ENCODE data around the gene IFNA7.
A peak's percentile ranks its signal among the peaks of the same experiment; 100 is the strongest.
"Not testable (repeated sequence)": the region's sequence is repeated elsewhere in the genome, so short reads cannot be mapped to it uniquely, and the experiment has no call there.

The IFNA7 gene

GRCh38 chr9:21202105-21202504, at the start of gene IFNA7:
TSS of gene IFNA7 (minus strand) at chr9:21202205. CDS start at chr9:21202165, 40 bp downstream.
- CTCF ChIA-PET; DNase-seq (ENCODE audit: extremely low spot score); POLR2A ChIA-PET: not testable (repeated sequence)

GRCh38 chr9:21251638-21252037, 49.6 kb upstream of the IFNA7 start:
- ChIA-PET POLR2A (no interaction called here), CTCF (interaction anchor here (1.4 kb wide), 1 partner anchor 12 kb away, joined by 3 read pairs; the partner anchor contains the start of gene IFNA14)
- TF ChIP-seq SUZ12 (IDR thresholded peaks at IDR 0.05): no peak
- TF ChIP-seq NFRKB (IDR thresholded peaks at IDR 0.05): no peak
- TF ChIP-seq BHLHE40 (IDR thresholded peaks at IDR 0.05; ENCODE audit: borderline replicate concordance): no peak
- no peak for TF ChIP-seq FOXK2 (IDR thresholded peaks at IDR 0.05)
- TF ChIP-seq SP1 (IDR thresholded peaks at IDR 0.05): no peak
- DNase-seq (ENCODE audit: extremely low spot score): no peak

GRCh38 chr9:21251190-21251589, 49.2 kb upstream of the IFNA7 start:
- CTCF ChIA-PET: no interaction called here
- TF ChIP-seq NFRKB (IDR thresholded peaks at IDR 0.05): no peak
- no peak for TF ChIP-seq L3MBTL2 (conservative IDR thresholded peaks at IDR 0.05)
- TF ChIP-seq FOXK2 (IDR thresholded peaks at IDR 0.05): no peak
- TF ChIP-seq SP1 (IDR thresholded peaks at IDR 0.05): no peak
- no peak for TF ChIP-seq ZNF384 (IDR thresholded peaks at IDR 0.05)
- no peak for TF ChIP-seq LEF1 (IDR thresholded peaks at IDR 0.05; ENCODE audit: borderline replicate concordance)
- TF ChIP-seq CTBP1 (IDR thresholded peaks at IDR 0.05; ENCODE audit: borderline replicate concordance): no peak
- no peak for DNase-seq (ENCODE audit: extremely low spot score)
- POLR2A ChIA-PET: no interaction called here

- ChIA-PET POLR2A (no interaction called here), CTCF (interaction anchor here (1.4 kb wide), 1 partner anchor 9 kb away, joined by 3 read pairs; no protein-coding TSS in a partner anchor)
- TF ChIP-seq ELF4 (IDR thresholded peaks at IDR 0.05): no peak
- TF ChIP-seq FOXM1 (IDR thresholded peaks at IDR 0.05; ENCODE audit: borderline replicate concordance): no peak
- no peak for TF ChIP-seq HDGF (IDR thresholded peaks at IDR 0.05; ENCODE audit: borderline replicate concordance)
- no peak for TF ChIP-seq SUZ12 (IDR thresholded peaks at IDR 0.05)
- no peak for DNase-seq (ENCODE audit: extremely low spot score)
Measured at GRCh38 chr9:21244836-21245235, 42.8 kb upstream of the IFNA7 start.

- ChIA-PET POLR2A (no interaction called here), CTCF (interaction anchor here (0.7 to 0.9 kb wide), 2 partner anchors 12 to 357 kb away, joined by 3 to 4 read pairs; no protein-coding TSS in a partner anchor)
- TF ChIP-seq PKNOX1 (IDR thresholded peaks at IDR 0.05): no peak
- TF ChIP-seq TARDBP (IDR thresholded peaks at IDR 0.05): no peak
- no peak for TF ChIP-seq ARNT (IDR thresholded peaks at IDR 0.05)
- no peak for TF ChIP-seq ELF4 (IDR thresholded peaks at IDR 0.05)
- TF ChIP-seq FOXA1 (IDR thresholded peaks at IDR 0.05): no peak
- TF ChIP-seq SP1 (IDR thresholded peaks at IDR 0.05): no peak
- no peak for TF ChIP-seq NFRKB (IDR thresholded peaks at IDR 0.05)
- no peak for TF ChIP-seq L3MBTL2 (conservative IDR thresholded peaks at IDR 0.05)
- no peak for TF ChIP-seq CTBP1 (IDR thresholded peaks at IDR 0.05; ENCODE audit: borderline replicate concordance)
- no peak for TF ChIP-seq FOXM1 (IDR thresholded peaks at IDR 0.05; ENCODE audit: borderline replicate concordance)
- no peak for DNase-seq (ENCODE audit: extremely low spot score)
Measured at GRCh38 chr9:21239911-21240310, 37.9 kb upstream of the IFNA7 start, which contains the start of gene IFNA14. TSS of gene IFNA14 (minus strand) at chr9:21240005. CDS start at chr9:21239935, 70 bp downstream.

GRCh38 chr9:21236360-21236714, 34.3 kb upstream of the IFNA7 start:
- CTCF ChIA-PET: interaction anchor here (0.8 to 1.5 kb wide), 5 partner anchors 9 to 558 kb away, joined by 3 to 4 read pairs (median 3); no protein-coding TSS in a partner anchor
- POLR2A ChIA-PET; DNase-seq (ENCODE audit: extremely low spot score): not testable (repeated sequence)

GRCh38 chr9:21235468-21236359, 33.7 kb upstream of the IFNA7 start:
- CTCF ChIA-PET: interaction anchor here (0.8 to 1.5 kb wide), 6 partner anchors 10 to 559 kb away, joined by 3 to 4 read pairs (median 3); no protein-coding TSS in a partner anchor
- POLR2A ChIA-PET: not testable (repeated sequence)
- peak; percentile 59 for DNase-seq (ENCODE audit: extremely low spot score)

- DNase-seq (ENCODE audit: extremely low spot score): no peak
- TF ChIP-seq L3MBTL2 (conservative IDR thresholded peaks at IDR 0.05) (no peak), NFRKB (IDR thresholded peaks at IDR 0.05) (no peak)
- ChIA-PET CTCF (no interaction called here), POLR2A (no interaction called here)
Measured at GRCh38 chr9:21234153-21234687, 32.2 kb upstream of the IFNA7 start.

- DNase-seq (ENCODE audit: extremely low spot score): no peak
- ChIA-PET POLR2A (no interaction called here), CTCF (no interaction called here)
- no peak for TF ChIP-seq BHLHE40 (IDR thresholded peaks at IDR 0.05; ENCODE audit: borderline replicate concordance)
Measured at GRCh38 chr9:21233258-21233657, 31.3 kb upstream of the IFNA7 start.
